ENCODE data around the gene PACRG.

DNA sequence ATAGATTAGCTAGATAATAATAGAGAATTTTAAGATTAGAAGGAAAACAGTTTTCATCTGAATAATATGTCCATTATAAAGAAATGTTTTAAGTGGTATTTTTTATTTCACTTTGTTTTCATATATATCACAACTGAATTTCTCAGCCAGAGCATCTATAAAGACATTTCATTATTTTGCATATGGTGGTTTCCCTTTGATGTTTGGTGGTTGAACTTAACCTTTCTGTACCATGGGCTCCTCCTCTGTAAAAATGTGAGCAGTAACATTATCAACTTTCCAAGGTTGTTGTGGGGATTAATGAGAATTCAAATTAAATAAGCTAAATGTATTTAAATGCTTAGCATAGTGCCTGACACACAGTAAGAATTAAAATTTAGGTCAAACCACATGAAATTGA lies 567.0 kb downstream of the PACRG start:
- TF ChIP-seq, protein P1, sequence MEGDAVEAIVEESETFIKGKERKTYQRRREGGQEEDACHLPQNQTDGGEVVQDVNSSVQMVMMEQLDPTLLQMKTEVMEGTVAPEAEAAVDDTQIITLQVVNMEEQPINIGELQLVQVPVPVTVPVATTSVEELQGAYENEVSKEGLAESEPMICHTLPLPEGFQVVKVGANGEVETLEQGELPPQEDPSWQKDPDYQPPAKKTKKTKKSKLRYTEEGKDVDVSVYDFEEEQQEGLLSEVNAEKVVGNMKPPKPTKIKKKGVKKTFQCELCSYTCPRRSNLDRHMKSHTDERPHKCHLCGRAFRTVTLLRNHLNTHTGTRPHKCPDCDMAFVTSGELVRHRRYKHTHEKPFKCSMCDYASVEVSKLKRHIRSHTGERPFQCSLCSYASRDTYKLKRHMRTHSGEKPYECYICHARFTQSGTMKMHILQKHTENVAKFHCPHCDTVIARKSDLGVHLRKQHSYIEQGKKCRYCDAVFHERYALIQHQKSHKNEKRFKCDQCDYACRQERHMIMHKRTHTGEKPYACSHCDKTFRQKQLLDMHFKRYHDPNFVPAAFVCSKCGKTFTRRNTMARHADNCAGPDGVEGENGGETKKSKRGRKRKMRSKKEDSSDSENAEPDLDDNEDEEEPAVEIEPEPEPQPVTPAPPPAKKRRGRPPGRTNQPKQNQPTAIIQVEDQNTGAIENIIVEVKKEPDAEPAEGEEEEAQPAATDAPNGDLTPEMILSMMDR (IDR thresholded peaks at IDR 0.05): no peak
- TF ChIP-seq POLR2A (IDR thresholded peaks at IDR 0.05) (no peak), POLR2AphosphoS5 (IDR thresholded peaks at IDR 0.05) (no peak)

Data from prostate gland (tissue), 2 donors.